Sigmoid colon (tissue), 7 donors: ENCODE data around the gene FOXQ1. TPM values are rescaled to one million over a fixed set of nuclear protein-coding genes. Genes with fewer than 3 reads are reported as not detected.

Experiments
- DNase-seq: peaks from one replicate; pipeline ENCODE4 v3.0.0-alpha.2; 2019
- H3K27ac ChIP-seq, 4 donors: fragments of 200-600 bp; sonication (generic); one replicate each; pipeline ENCODE4 v1.5.1; 2016 to 2019; ENCODE audit warnings: mild to moderate bottlenecking in 1 of 4
- H3K27me3 ChIP-seq, 3 donors: fragments of 200-600 bp; sonication (generic); one replicate each; pipeline ENCODE4 v1.5.1; 2019; ENCODE audit warnings: mild to moderate bottlenecking in 1 of 3
- H3K36me3 ChIP-seq, 4 donors: fragments of 200-600 bp; sonication (generic); one replicate each; pipeline ENCODE4 v1.5.1; 2016 to 2019
- H3K4me1 ChIP-seq, 4 donors: fragments of 200-600 bp; sonication (generic); one replicate each; pipeline ENCODE4 v1.5.1; 2017 to 2019
- H3K4me3 ChIP-seq, 4 donors: fragments of 200-600 bp; sonication (generic); one replicate each; pipeline ENCODE4 v1.5.1; 2017 to 2019; ENCODE audit warnings: mild to moderate bottlenecking in 2 of 4, moderate library complexity in 1 of 4
- H3K9me3 ChIP-seq, 4 donors: fragments of 200-600 bp in 3 of 4; sonication (generic) in 3 of 4; one replicate each; pipeline versions ENCODE4 v1.5.1 to v1.6.1; 2013 to 2019
- EP300 ChIP-seq, 4 donors: sonication (generic); formaldehyde crosslinking; IDR thresholded peaks; one replicate each; pipeline ENCODE4 v1.6.1; 2017; ENCODE audit warnings: antibody characterized with exemption in 4 of 4
- POLR2A ChIP-seq, 2 donors: fragments of 450-650 bp; IDR thresholded peaks; one replicate each; pipeline ENCODE4 v1.6.1; 2016; ENCODE audit warnings: antibody characterized with exemption in 2 of 2, mild to moderate bottlenecking in 2 of 2, moderate library complexity in 2 of 2
- POLR2AphosphoS5 ChIP-seq, 4 donors: sonication (generic); formaldehyde crosslinking; IDR thresholded peaks; one replicate each; pipeline ENCODE4 v1.6.1; 2017; ENCODE audit warnings: antibody characterized with exemption in 4 of 4
- WGBS, 2 donors: extraction: QIAGEN DNeasy Blood & Tissue Kit; methylation state at CpG; one replicate each; pipeline ENCODE4 v1.1.7; 2013; 5-methylcytosine and 5-hydroxymethylcytosine counted together
- intact Hi-C: fragments of 100-400 bp; cut with DNase I; formaldehyde crosslinking; loops from one replicate; pipeline ENCODE4 v1.15.1; 2023
- polyA plus RNA-seq, 3 donors: library from polyadenylated mRNA; stranded (reverse); fragments of 200-250 nt; gene quantifications; one replicate each; pipeline ENCODE4 v1.2.3, GENCODE V29; 2013
- total RNA-seq, 4 donors: library from RNA; depleted of rRNA; stranded (reverse); fragments of >200 nt; gene quantifications; one replicate each; pipeline ENCODE4 v1.1.0, GENCODE V29; 2016
- TF ChIP-seq, protein P1 (sequence below), 4 experiments: fragments of 450-650 bp in 3 of 4; fragments of 200-600 bp in 1 of 4; IDR thresholded peaks; one replicate each; pipeline ENCODE4 v1.5.1; 2016 to 2019; ENCODE audit warnings: antibody characterized with exemption in 4 of 4, mild to moderate bottlenecking in 3 of 4, moderate library complexity in 2 of 4
- donor health status: healthy with polysubstance abuse.
- donor health status: Bipolar disorder and iron deficiency.
- donor health status: healthy.

Gene FOXQ1
- total and polyA plus RNA-seq, 7 donors, result 0.33 to 0.60 (median 0.34) TPM; not detected in 4

- 76 to 81% methylated on average over 5 of the region's 5 CpGs for whole genome bisulfite sequencing, 2 donors
- intact Hi-C loops, result no loop called here
- Histone ChIP-seq H3K9me3 (no peaks in the 10 kb centered on the region), H3K27ac (no peak overlapping the region), H3K27me3 (peaks cover 0 to 5% (median 0%) of the 10 kb centered on the region in 3 donors), H3K4me3 (no peak overlapping the region), H3K4me1 (no peaks in the 10 kb centered on the region), H3K36me3 (no peaks in the 10 kb centered on the region)
- TF ChIP-seq EP300 (IDR thresholded peaks at IDR 0.05), result no peak
- TF ChIP-seq POLR2A (IDR thresholded peaks at IDR 0.05), result no peak
- TF ChIP-seq, protein P1, sequence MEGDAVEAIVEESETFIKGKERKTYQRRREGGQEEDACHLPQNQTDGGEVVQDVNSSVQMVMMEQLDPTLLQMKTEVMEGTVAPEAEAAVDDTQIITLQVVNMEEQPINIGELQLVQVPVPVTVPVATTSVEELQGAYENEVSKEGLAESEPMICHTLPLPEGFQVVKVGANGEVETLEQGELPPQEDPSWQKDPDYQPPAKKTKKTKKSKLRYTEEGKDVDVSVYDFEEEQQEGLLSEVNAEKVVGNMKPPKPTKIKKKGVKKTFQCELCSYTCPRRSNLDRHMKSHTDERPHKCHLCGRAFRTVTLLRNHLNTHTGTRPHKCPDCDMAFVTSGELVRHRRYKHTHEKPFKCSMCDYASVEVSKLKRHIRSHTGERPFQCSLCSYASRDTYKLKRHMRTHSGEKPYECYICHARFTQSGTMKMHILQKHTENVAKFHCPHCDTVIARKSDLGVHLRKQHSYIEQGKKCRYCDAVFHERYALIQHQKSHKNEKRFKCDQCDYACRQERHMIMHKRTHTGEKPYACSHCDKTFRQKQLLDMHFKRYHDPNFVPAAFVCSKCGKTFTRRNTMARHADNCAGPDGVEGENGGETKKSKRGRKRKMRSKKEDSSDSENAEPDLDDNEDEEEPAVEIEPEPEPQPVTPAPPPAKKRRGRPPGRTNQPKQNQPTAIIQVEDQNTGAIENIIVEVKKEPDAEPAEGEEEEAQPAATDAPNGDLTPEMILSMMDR (IDR thresholded peaks at IDR 0.05), result no peak
- TF ChIP-seq POLR2AphosphoS5 (IDR thresholded peaks at IDR 0.05), result no peak
- no peak for DNase-seq
These were observed 33.7 kb upstream of the FOXQ1 start for GRCh38 chr6:1278061-1278720.

GRCh38 chr6:1279065-1279464, 32.8 kb upstream of the FOXQ1 start:
- no peak for DNase-seq
- 92% methylated on average over 4 of the region's 4 CpGs for WGBS, 2 donors
- Histone ChIP-seq H3K9me3 (no peaks in the 10 kb centered on the region), H3K4me1 (no peaks in the 10 kb centered on the region), H3K27ac (no peak overlapping the region), H3K27me3 (peaks cover 0 to 5% (median 0%) of the 10 kb centered on the region in 3 donors), H3K4me3 (no peak overlapping the region), H3K36me3 (no peaks in the 10 kb centered on the region)
- TF ChIP-seq EP300 (IDR thresholded peaks at IDR 0.05) (no peak), POLR2AphosphoS5 (IDR thresholded peaks at IDR 0.05) (no peak), POLR2A (IDR thresholded peaks at IDR 0.05) (no peak)
- TF ChIP-seq, protein P1 (IDR thresholded peaks at IDR 0.05), result no peak
- intact Hi-C loops, result no loop called here

DNA sequence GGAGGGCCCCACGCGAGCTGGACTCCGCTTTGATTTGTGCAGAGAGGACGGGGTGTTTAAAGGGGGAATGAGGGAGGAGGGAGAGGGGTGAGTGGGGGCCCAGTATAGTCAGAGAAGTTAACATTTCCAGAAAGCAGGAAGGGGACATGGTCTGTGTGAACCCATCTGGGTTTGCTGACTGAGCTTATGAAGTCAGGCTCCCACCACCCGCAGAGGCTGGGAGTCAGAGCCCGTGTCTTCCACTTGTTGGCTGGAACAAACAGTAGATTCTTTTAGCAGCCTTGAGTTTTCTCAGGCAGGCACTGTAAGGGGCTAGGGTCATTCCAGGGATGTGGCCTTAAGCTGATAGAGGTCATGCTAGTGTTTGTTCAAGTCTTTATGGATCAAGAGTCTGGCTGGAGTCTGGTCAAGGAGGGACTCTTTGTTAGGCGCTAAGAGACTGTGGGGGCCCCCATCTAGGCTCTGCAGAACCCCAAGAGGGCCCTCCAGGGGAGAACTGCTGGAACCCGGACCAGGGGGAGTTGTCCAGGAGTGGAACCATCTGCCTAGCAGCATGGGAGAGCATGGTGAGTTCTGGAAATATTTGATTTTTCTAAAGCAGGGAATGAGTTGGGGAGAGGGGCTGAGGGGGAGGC, 31.1 kb upstream of the FOXQ1 start:
- Histone ChIP-seq H3K4me3 (no peak overlapping the region), H3K4me1 (no peaks in the 10 kb centered on the region), H3K27me3 (peaks cover 0 to 5% (median 0%) of the 10 kb centered on the region in 3 donors), H3K36me3 (no peaks in the 10 kb centered on the region), H3K9me3 (no peaks in the 10 kb centered on the region), H3K27ac (no peak overlapping the region)
- no peak for DNase-seq
- intact Hi-C loops, result no loop called here
- 89 to 92% methylated on average over 8 of the region's 8 CpGs for WGBS, 2 donors
- TF ChIP-seq POLR2A (IDR thresholded peaks at IDR 0.05), result no peak
- TF ChIP-seq POLR2AphosphoS5 (IDR thresholded peaks at IDR 0.05), result no peak
- no peak for TF ChIP-seq EP300 (IDR thresholded peaks at IDR 0.05)
- TF ChIP-seq, protein P1 (IDR thresholded peaks at IDR 0.05), result no peak

- TF ChIP-seq POLR2A (IDR thresholded peaks at IDR 0.05), result no peak
- no peak for TF ChIP-seq POLR2AphosphoS5 (IDR thresholded peaks at IDR 0.05)
- TF ChIP-seq, protein P1 (IDR thresholded peaks at IDR 0.05), result no peak
- TF ChIP-seq EP300 (IDR thresholded peaks at IDR 0.05), result no peak
- H3K9me3 ChIP-seq, result no peaks in the 10 kb centered on the region
- H3K27ac ChIP-seq, result no peak overlapping the region
- intact Hi-C loops, result no loop called here
- 75 to 85% methylated on average over 8 of the region's 8 CpGs for WGBS, 2 donors
- H3K27me3 ChIP-seq, result peaks cover 0 to 5% (median 0%) of the 10 kb centered on the region in 3 donors
- H3K36me3 ChIP-seq, result no peaks in the 10 kb centered on the region
- H3K4me3 ChIP-seq, result no peak overlapping the region
- no peak for DNase-seq
- no peaks in the 10 kb centered on the region for H3K4me1 ChIP-seq
These were observed 30.2 kb upstream of the FOXQ1 start for GRCh38 chr6:1281746-1282145.
